CD14-positive monocyte (primary cell): ENCODE data around the gene RALGAPB. TPM values are rescaled to one million over a fixed set of nuclear protein-coding genes. Genes with fewer than 3 reads are reported as not detected.

Experiments used
- DNase-seq, 3 donors: peaks; one replicate each; pipeline ENCODE4 v3.0.0-alpha.2; 2011 to 2022
- H2AFZ ChIP-seq: 2 replicates; pipeline ENCODE4 v1.6.0; 2012; ENCODE audit warnings: mild to moderate bottlenecking, low read depth, low read length, inconsistent platforms; ENCODE audit not compliant: insufficient read depth, poor library complexity, severe bottlenecking
- H3K27ac ChIP-seq, 2 donors: 1 replicate in 1 of 2; 2 replicates in 1 of 2; pipeline ENCODE4 v1.5.1; 2012 to 2013; ENCODE audit warnings: low read length in 2 of 2, control low read depth in 1 of 2, inconsistent platforms in 1 of 2, low read depth in 1 of 2, mild to moderate bottlenecking in 1 of 2
- H3K27me3 ChIP-seq, 2 donors: one replicate each; pipeline versions ENCODE4 v1.6.0 to v1.6.1; 2011 to 2013; ENCODE audit warnings: low read length in 2 of 2; ENCODE audit not compliant: control insufficient read depth in 2 of 2, insufficient read depth in 2 of 2
- H3K36me3 ChIP-seq, 2 donors: replicated peaks in 1 of 2; 1 replicate in 1 of 2; 2 replicates in 1 of 2; pipeline versions ENCODE4 v1.5.1 to v1.6.1; 2012 to 2013; ENCODE audit warnings: low read length in 2 of 2, control low read depth in 1 of 2, inconsistent platforms in 1 of 2, mild to moderate bottlenecking in 1 of 2; ENCODE audit not compliant: insufficient read depth in 2 of 2, control insufficient read depth in 1 of 2
- H3K4me1 ChIP-seq, 2 donors: 1 replicate in 1 of 2; 2 replicates in 1 of 2; pipeline versions ENCODE4 v1.5.1 to v1.6.1; 2012 to 2013; ENCODE audit warnings: low read length in 2 of 2, control low read depth in 1 of 2, inconsistent platforms in 1 of 2, mild to moderate bottlenecking in 1 of 2, moderate library complexity in 1 of 2; ENCODE audit not compliant: insufficient read depth in 2 of 2, control insufficient read depth in 1 of 2
- H3K4me2 ChIP-seq: replicated peaks from 2 replicates; pipeline ENCODE3; 2012; ENCODE audit warnings: low read length, moderate library complexity, mild to moderate bottlenecking; ENCODE audit not compliant: poor library complexity, severe bottlenecking; ENCODE audit errors: extremely low read depth
- H3K4me3 ChIP-seq, 3 experiments: fragments of 200-600 bp in 1 of 3; sonication (generic) in 1 of 3; replicated peaks in 1 of 3; 1 replicate in 2 of 3; 2 replicates in 1 of 3; pipeline ENCODE4 v1.5.1; 2011 to 2013; ENCODE audit warnings: low read length in 3 of 3, mild to moderate bottlenecking in 3 of 3, control low read depth in 2 of 3, low read depth in 2 of 3, inconsistent platforms in 1 of 3, moderate library complexity in 1 of 3
- H3K79me2 ChIP-seq: 2 replicates; pipeline ENCODE4 v1.6.0; 2012; ENCODE audit warnings: mild to moderate bottlenecking, control low read depth, inconsistent platforms, low read length, moderate library complexity; ENCODE audit not compliant: insufficient read depth
- H3K9ac ChIP-seq: 2 replicates; pipeline ENCODE4 v1.6.0; 2017; ENCODE audit warnings: low read length, mild to moderate bottlenecking; ENCODE audit not compliant: insufficient read depth, poor library complexity, severe bottlenecking
- H3K9me3 ChIP-seq, 2 donors: replicated peaks in 1 of 2; 1 replicate in 1 of 2; 2 replicates in 1 of 2; pipeline versions ENCODE4 v1.5.1 to v1.6.1; 2012 to 2013; ENCODE audit warnings: low read length in 2 of 2, control low read depth in 1 of 2; ENCODE audit not compliant: control insufficient read depth in 1 of 2, insufficient read depth in 1 of 2
- H4K20me1 ChIP-seq: 2 replicates; pipeline ENCODE4 v1.6.0; 2012; ENCODE audit warnings: mild to moderate bottlenecking, low read length, control low read depth, moderate library complexity; ENCODE audit not compliant: insufficient read depth
- H3K27ac Mint-ChIP-seq, 7 donors: one replicate each; pipeline ENCODE4 v1.8.0; 2020; ENCODE audit warnings: mild to moderate bottlenecking in 7 of 7, mixed read lengths in 7 of 7, moderate library complexity in 6 of 7, inconsistent platforms in 2 of 7
- H3K27me3 Mint-ChIP-seq, 3 donors: one replicate each; pipeline ENCODE4 v1.8.0; 2021 to 2022; ENCODE audit warnings: low read depth in 3 of 3, mild to moderate bottlenecking in 3 of 3, mixed read lengths in 3 of 3, moderate library complexity in 3 of 3, inconsistent platforms in 1 of 3
- H3K36me3 Mint-ChIP-seq, 2 donors: one replicate each; pipeline ENCODE4 v1.8.0; 2020; ENCODE audit warnings: mixed read lengths in 2 of 2, inconsistent platforms in 1 of 2, mild to moderate bottlenecking in 1 of 2
- H3K4me1 Mint-ChIP-seq: one replicate; pipeline ENCODE4 v1.8.0; 2020; ENCODE audit warnings: mild to moderate bottlenecking, mixed read lengths
- H3K4me3 Mint-ChIP-seq, 2 donors: one replicate each; pipeline ENCODE4 v1.8.0; 2020; ENCODE audit warnings: mild to moderate bottlenecking in 2 of 2, mixed read lengths in 2 of 2, moderate library complexity in 1 of 2
- H3K9me3 Mint-ChIP-seq, 7 donors: one replicate each; pipeline ENCODE4 v1.8.0; 2020 to 2022; ENCODE audit warnings: mixed read lengths in 7 of 7, mild to moderate bottlenecking in 6 of 7, moderate library complexity in 6 of 7, inconsistent platforms in 2 of 7
- CTCF ChIP-seq: fragments of 200-600 bp; IDR thresholded peaks from one replicate; pipeline ENCODE4 v1.8.0; 2022; ENCODE audit warnings: antibody characterized with exemption, mild to moderate bottlenecking
- WGBS: methylation state at CpG from one replicate; pipeline ENCODE4 v1.1.5; 2013; ENCODE audit warnings: missing lambda C conversion rate; ENCODE audit not compliant: insufficient coverage; 5-methylcytosine and 5-hydroxymethylcytosine counted together
- intact Hi-C, 2 donors: fragments of 100-400 bp; cut with micrococcal nuclease; formaldehyde crosslinking; loops; one replicate each; pipeline versions ENCODE4 v1.15.0 to v1.15.1; 2023
- polyA plus RNA-seq, 3 donors: library from polyadenylated mRNA; depleted of rRNA in 1 of 3; unstranded in 2 of 3; stranded (reverse) in 1 of 3; fragments of 300-500 nt in 2 of 3; fragments of >200 nt in 1 of 3; fragmentation: Illumina TruSeq in 2 of 3; gene quantifications; 1 replicate in 2 of 3; 2 replicates in 1 of 3; pipeline ENCODE4 v1.2.3, GENCODE V29; 2012 to 2021

The RALGAPB gene
- polyA plus RNA-seq, 3 donors, result 4.7 to 15.5 (median 6.1) TPM

GRCh38 chr20:38559764-38560163 lies 87.1 kb downstream of the RALGAPB start:
- no peak for TF ChIP-seq CTCF
- intact Hi-C loops, result no loop called here
- peaks cover 71 to 80% of the 10 kb centered on the region in 2 donors for H3K36me3 Mint-ChIP-seq
- DNase-seq, result no peak
- Histone ChIP-seq H3K9ac (no peak overlapping the region), H3K36me3 (peaks cover 84 to 100% of the 10 kb centered on the region in 2 donors), H2AFZ (no peak overlapping the region), H3K4me2 (no peak overlapping the region), H4K20me1 (no peaks in the 10 kb centered on the region), H3K27ac (no peak overlapping the region), H3K4me3 (no peak overlapping the region), H3K9me3 (no peaks in the 10 kb centered on the region), H3K79me2 (no peaks in the 10 kb centered on the region), H3K27me3 (no peaks in the 10 kb centered on the region), H3K4me1 (no peaks in the 10 kb centered on the region)
- H3K4me3 Mint-ChIP-seq, result no peak overlapping the region
- no peaks in the 10 kb centered on the region for H3K27me3 Mint-ChIP-seq
- no peaks in the 10 kb centered on the region for H3K9me3 Mint-ChIP-seq
- H3K4me1 Mint-ChIP-seq, result no peaks in the 10 kb centered on the region
- 100% methylated on average over 1 of the region's 3 CpGs for WGBS
- no peak overlapping the region for H3K27ac Mint-ChIP-seq

GRCh38 chr20:38563802-38564431 lies 91.3 kb downstream of the RALGAPB start:
- no peak overlapping the region for H3K4me3 ChIP-seq
- no peak overlapping the region for H3K4me2 ChIP-seq
- no peaks in the 10 kb centered on the region for H3K27me3 ChIP-seq
- H3K27ac ChIP-seq, result no peak overlapping the region
- peaks cover 90 to 100% of the 10 kb centered on the region in 2 donors for H3K36me3 ChIP-seq
- no peaks in the 10 kb centered on the region for H3K4me1 ChIP-seq
- H2AFZ ChIP-seq, result no peak overlapping the region
- intact Hi-C loops, result no loop called here
- no peak overlapping the region for H3K9ac ChIP-seq
- no peak overlapping the region for H3K27ac Mint-ChIP-seq
- no peak for DNase-seq
- H3K9me3 Mint-ChIP-seq, result no peaks in the 10 kb centered on the region
- H3K27me3 Mint-ChIP-seq, result no peaks in the 10 kb centered on the region
- 100% methylated on average over 1 of the region's 6 CpGs for WGBS
- no peak overlapping the region for H3K4me3 Mint-ChIP-seq
- H3K4me1 Mint-ChIP-seq, result peaks cover 2% of the 10 kb centered on the region
- H4K20me1 ChIP-seq, result no peaks in the 10 kb centered on the region
- no peaks in the 10 kb centered on the region for H3K9me3 ChIP-seq
- peaks cover 84 to 88% of the 10 kb centered on the region in 2 donors for H3K36me3 Mint-ChIP-seq
- no peaks in the 10 kb centered on the region for H3K79me2 ChIP-seq
- TF ChIP-seq CTCF, result no peak
